ENCODE data around the gene ART3.
A peak's percentile ranks its signal among the peaks of the same experiment; 100 is the strongest.

The ART3 gene

GRCh38 chr4:76148142-76148865 lies 73.8 kb downstream of the ART3 start, which contains the start of gene NUP54 (continued):
- TF ChIP-seq ZFP41 (tag by site-specific recombination; IDR thresholded peaks at IDR 0.05; ENCODE audit: borderline replicate concordance) (no peak), ZNF2 (tag by site-specific recombination; IDR thresholded peaks at IDR 0.05) (peak; percentile 79; the same call in 1 of the 2 replicates), ZNF391 (tag by site-specific recombination; IDR thresholded peaks at IDR 0.05; ENCODE audit: borderline replicate concordance, low read depth) (peak; percentile 70; the same call in 1 of the 2 replicates), ZNF664 (tag by site-specific recombination; IDR thresholded peaks at IDR 0.05) (peak; percentile 53; the same call in 1 of the 2 replicates), ZEB2 (tag by site-specific recombination; IDR thresholded peaks at IDR 0.05) (no peak), FEZF1 (tag by site-specific recombination; IDR thresholded peaks at IDR 0.05) (no peak), ZNF776 (tag by site-specific recombination; IDR thresholded peaks at IDR 0.05; ENCODE audit: borderline replicate concordance) (no peak), ZNF138 (tag by site-specific recombination; IDR thresholded peaks at IDR 0.05; ENCODE audit: borderline replicate concordance) (no peak), KLF16 (tag by site-specific recombination; IDR thresholded peaks at IDR 0.05) (peak; percentile 87), ZNF184 (tag by site-specific recombination; IDR thresholded peaks at IDR 0.05) (no peak), HOXD13 (CRISPR knock-in tag; IDR thresholded peaks at IDR 0.05; ENCODE audit: borderline replicate concordance) (no peak), ZNF791 (tag by site-specific recombination; IDR thresholded peaks at IDR 0.05) (no peak), ZFHX2 (tag by site-specific recombination; conservative IDR thresholded peaks at IDR 0.05) (peak; percentile 87), KLF7 (tag by site-specific recombination; IDR thresholded peaks at IDR 0.05; ENCODE audit: borderline replicate concordance) (peak; percentile 68; the same call in 1 of the 2 replicates), ZNF514 (tag by site-specific recombination; IDR thresholded peaks at IDR 0.05) (no peak), ZNF112 (tag by site-specific recombination; IDR thresholded peaks at IDR 0.05) (no peak), ZNF366 (tag by site-specific recombination; conservative IDR thresholded peaks at IDR 0.05) (no peak), REPIN1 (tag by site-specific recombination; IDR thresholded peaks at IDR 0.05; ENCODE audit: low read depth) (no peak), ZNF48 (tag by site-specific recombination; IDR thresholded peaks at IDR 0.05) (no peak), ZXDB (tag by site-specific recombination; IDR thresholded peaks at IDR 0.05) (peak; percentile 91), ZNF585B (tag by site-specific recombination; IDR thresholded peaks at IDR 0.05) (no peak)
- TF ChIP-seq, protein P1, sequence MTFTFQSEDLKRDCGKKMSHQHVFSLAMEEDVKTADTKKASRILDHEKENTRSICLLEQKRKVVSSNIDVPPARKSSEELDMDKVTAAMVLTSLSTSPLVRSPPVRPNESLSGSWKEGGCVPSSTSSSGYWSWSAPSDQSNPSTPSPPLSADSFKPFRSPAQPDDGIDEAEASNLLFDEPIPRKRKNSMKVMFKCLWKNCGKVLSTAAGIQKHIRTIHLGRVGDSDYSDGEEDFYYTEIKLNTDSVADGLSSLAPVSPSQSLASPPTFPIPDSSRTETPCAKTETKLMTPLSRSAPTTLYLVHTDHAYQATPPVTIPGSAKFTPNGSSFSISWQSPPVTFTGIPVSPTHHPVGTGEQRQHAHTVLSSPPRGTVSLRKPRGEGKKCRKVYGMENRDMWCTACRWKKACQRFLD (tag by site-specific recombination; IDR thresholded peaks at IDR 0.05) = no peak
- TF ChIP-seq, protein P2, sequence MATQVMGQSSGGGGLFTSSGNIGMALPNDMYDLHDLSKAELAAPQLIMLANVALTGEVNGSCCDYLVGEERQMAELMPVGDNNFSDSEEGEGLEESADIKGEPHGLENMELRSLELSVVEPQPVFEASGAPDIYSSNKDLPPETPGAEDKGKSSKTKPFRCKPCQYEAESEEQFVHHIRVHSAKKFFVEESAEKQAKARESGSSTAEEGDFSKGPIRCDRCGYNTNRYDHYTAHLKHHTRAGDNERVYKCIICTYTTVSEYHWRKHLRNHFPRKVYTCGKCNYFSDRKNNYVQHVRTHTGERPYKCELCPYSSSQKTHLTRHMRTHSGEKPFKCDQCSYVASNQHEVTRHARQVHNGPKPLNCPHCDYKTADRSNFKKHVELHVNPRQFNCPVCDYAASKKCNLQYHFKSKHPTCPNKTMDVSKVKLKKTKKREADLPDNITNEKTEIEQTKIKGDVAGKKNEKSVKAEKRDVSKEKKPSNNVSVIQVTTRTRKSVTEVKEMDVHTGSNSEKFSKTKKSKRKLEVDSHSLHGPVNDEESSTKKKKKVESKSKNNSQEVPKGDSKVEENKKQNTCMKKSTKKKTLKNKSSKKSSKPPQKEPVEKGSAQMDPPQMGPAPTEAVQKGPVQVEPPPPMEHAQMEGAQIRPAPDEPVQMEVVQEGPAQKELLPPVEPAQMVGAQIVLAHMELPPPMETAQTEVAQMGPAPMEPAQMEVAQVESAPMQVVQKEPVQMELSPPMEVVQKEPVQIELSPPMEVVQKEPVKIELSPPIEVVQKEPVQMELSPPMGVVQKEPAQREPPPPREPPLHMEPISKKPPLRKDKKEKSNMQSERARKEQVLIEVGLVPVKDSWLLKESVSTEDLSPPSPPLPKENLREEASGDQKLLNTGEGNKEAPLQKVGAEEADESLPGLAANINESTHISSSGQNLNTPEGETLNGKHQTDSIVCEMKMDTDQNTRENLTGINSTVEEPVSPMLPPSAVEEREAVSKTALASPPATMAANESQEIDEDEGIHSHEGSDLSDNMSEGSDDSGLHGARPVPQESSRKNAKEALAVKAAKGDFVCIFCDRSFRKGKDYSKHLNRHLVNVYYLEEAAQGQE (tag by site-specific recombination; IDR thresholded peaks at IDR 0.05) = no peak
- TF ChIP-seq, protein P3, sequence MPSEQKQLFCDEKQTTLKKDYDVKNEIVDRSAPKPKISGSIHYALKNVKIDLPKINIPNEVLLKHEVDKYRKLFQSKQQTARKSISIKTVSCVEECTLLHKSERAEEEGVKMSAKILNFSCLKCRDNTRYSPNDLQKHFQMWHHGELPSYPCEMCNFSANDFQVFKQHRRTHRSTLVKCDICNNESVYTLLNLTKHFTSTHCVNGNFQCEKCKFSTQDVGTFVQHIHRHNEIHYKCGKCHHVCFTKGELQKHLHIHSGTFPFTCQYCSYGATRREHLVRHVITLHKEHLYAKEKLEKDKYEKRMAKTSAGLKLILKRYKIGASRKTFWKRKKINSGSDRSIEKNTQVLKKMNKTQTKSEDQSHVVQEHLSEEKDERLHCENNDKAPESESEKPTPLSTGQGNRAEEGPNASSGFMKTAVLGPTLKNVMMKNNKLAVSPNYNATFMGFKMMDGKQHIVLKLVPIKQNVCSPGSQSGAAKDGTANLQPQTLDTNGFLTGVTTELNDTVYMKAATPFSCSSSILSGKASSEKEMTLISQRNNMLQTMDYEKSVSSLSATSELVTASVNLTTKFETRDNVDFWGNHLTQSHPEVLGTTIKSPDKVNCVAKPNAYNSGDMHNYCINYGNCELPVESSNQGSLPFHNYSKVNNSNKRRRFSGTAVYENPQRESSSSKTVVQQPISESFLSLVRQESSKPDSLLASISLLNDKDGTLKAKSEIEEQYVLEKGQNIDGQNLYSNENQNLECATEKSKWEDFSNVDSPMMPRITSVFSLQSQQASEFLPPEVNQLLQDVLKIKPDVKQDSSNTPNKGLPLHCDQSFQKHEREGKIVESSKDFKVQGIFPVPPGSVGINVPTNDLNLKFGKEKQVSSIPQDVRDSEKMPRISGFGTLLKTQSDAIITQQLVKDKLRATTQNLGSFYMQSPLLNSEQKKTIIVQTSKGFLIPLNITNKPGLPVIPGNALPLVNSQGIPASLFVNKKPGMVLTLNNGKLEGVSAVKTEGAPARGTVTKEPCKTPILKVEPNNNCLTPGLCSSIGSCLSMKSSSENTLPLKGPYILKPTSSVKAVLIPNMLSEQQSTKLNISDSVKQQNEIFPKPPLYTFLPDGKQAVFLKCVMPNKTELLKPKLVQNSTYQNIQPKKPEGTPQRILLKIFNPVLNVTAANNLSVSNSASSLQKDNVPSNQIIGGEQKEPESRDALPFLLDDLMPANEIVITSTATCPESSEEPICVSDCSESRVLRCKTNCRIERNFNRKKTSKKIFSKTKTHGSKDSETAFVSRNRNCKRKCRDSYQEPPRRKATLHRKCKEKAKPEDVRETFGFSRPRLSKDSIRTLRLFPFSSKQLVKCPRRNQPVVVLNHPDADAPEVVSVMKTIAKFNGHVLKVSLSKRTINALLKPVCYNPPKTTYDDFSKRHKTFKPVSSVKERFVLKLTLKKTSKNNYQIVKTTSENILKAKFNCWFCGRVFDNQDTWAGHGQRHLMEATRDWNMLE (tag by site-specific recombination; conservative IDR thresholded peaks at IDR 0.05; ENCODE audit: low read depth) = peak; percentile 55
- TF ChIP-seq, protein P4, sequence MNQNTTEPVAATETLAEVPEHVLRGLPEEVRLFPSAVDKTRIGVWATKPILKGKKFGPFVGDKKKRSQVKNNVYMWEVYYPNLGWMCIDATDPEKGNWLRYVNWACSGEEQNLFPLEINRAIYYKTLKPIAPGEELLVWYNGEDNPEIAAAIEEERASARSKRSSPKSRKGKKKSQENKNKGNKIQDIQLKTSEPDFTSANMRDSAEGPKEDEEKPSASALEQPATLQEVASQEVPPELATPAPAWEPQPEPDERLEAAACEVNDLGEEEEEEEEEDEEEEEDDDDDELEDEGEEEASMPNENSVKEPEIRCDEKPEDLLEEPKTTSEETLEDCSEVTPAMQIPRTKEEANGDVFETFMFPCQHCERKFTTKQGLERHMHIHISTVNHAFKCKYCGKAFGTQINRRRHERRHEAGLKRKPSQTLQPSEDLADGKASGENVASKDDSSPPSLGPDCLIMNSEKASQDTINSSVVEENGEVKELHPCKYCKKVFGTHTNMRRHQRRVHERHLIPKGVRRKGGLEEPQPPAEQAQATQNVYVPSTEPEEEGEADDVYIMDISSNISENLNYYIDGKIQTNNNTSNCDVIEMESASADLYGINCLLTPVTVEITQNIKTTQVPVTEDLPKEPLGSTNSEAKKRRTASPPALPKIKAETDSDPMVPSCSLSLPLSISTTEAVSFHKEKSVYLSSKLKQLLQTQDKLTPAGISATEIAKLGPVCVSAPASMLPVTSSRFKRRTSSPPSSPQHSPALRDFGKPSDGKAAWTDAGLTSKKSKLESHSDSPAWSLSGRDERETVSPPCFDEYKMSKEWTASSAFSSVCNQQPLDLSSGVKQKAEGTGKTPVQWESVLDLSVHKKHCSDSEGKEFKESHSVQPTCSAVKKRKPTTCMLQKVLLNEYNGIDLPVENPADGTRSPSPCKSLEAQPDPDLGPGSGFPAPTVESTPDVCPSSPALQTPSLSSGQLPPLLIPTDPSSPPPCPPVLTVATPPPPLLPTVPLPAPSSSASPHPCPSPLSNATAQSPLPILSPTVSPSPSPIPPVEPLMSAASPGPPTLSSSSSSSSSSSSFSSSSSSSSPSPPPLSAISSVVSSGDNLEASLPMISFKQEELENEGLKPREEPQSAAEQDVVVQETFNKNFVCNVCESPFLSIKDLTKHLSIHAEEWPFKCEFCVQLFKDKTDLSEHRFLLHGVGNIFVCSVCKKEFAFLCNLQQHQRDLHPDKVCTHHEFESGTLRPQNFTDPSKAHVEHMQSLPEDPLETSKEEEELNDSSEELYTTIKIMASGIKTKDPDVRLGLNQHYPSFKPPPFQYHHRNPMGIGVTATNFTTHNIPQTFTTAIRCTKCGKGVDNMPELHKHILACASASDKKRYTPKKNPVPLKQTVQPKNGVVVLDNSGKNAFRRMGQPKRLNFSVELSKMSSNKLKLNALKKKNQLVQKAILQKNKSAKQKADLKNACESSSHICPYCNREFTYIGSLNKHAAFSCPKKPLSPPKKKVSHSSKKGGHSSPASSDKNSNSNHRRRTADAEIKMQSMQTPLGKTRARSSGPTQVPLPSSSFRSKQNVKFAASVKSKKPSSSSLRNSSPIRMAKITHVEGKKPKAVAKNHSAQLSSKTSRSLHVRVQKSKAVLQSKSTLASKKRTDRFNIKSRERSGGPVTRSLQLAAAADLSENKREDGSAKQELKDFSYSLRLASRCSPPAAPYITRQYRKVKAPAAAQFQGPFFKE (tag by site-specific recombination; IDR thresholded peaks at IDR 0.05; ENCODE audit: borderline replicate concordance) = no peak
